IMR-90 (cell line): Measurements from ENCODE around the gene HNRNPH3. TPM values are rescaled to one million over a fixed set of nuclear protein-coding genes. Genes with fewer than 3 reads are reported as not detected.

ENCODE experiments used
- ATAC-seq: fragments of 200-7000 bp; cut with Tn5 transposase; 2 replicates; pipeline ENCODE4 v1.9.1; 2020; ENCODE audit warnings: low read depth, mild to moderate bottlenecking, moderate library complexity
- BruUV-seq: library from RNA; stranded (reverse); fragments of 400-500 nt; replicated peaks from 2 replicates; lab custom pipeline; 2021; lab: Mats Ljungman, UMichigan
- CTCF ChIA-PET: fragments of 300-600 bp; formaldehyde crosslinking; extraction: SDS; loops from one replicate; lab custom pipeline; 2021; ENCODE audit warnings: antibody characterized with exemption; lab: Yijun Ruan, JAX
- POLR2A ChIA-PET: fragments of 300-600 bp; sonication (Branson Sonifier 250); formaldehyde crosslinking; loops from one replicate; lab custom pipeline; 2022; ENCODE audit warnings: antibody characterized with exemption; ENCODE audit not compliant: unreplicated experiment; lab: Charles Lee
- DNase-seq: peaks from one replicate; pipeline ENCODE4 v3.0.0; 2013
- H2AFZ ChIP-seq: replicated peaks from 2 replicates; pipeline ENCODE3; 2013; ENCODE audit warnings: low read length, mild to moderate bottlenecking; ENCODE audit not compliant: poor library complexity
- H2AK5ac ChIP-seq: 2 replicates; pipeline ENCODE4 v1.6.1; 2013; ENCODE audit warnings: low read depth, low read length, inconsistent platforms
- H2AK9ac ChIP-seq: replicated peaks from 2 replicates; pipeline ENCODE3; 2013; ENCODE audit warnings: mild to moderate bottlenecking, low read depth, low read length, moderate library complexity; ENCODE audit not compliant: poor library complexity
- H2BK120ac ChIP-seq: 2 replicates; pipeline ENCODE4 v1.6.1; 2013; ENCODE audit warnings: low read depth, low read length, inconsistent platforms
- H2BK15ac ChIP-seq: 3 replicates; pipeline ENCODE4 v1.6.1; 2013; ENCODE audit warnings: low read depth, low read length, inconsistent platforms
- H2BK20ac ChIP-seq: 2 replicates; pipeline ENCODE4 v1.6.1; 2013; ENCODE audit warnings: low read depth, mild to moderate bottlenecking, inconsistent platforms, low read length, moderate library complexity
- H2BK5ac ChIP-seq: 2 replicates; pipeline ENCODE4 v1.6.1; 2013; ENCODE audit warnings: mild to moderate bottlenecking, low read depth, low read length, inconsistent platforms; ENCODE audit not compliant: poor library complexity, severe bottlenecking
- H3K14ac ChIP-seq: replicated peaks from 2 replicates; pipeline ENCODE4 v1.6.1; 2013; ENCODE audit warnings: low read depth, low read length, inconsistent platforms
- H3K18ac ChIP-seq: 2 replicates; pipeline ENCODE4 v1.6.1; 2013; ENCODE audit warnings: low read depth, low read length, control low read depth
- H3K23ac ChIP-seq: 2 replicates; pipeline ENCODE4 v1.6.1; 2013; ENCODE audit warnings: low read depth, low read length, inconsistent platforms
- H3K27ac ChIP-seq: 2 replicates; pipeline ENCODE4 v1.5.1; 2013; ENCODE audit warnings: mild to moderate bottlenecking, control low read depth, low read length; ENCODE audit not compliant: insufficient read depth
- H3K27me3 ChIP-seq: 2 replicates; pipeline ENCODE4 v1.6.1; 2013; ENCODE audit warnings: low read length; ENCODE audit not compliant: control insufficient read depth, insufficient read depth
- H3K36me3 ChIP-seq: 2 replicates; pipeline ENCODE4 v1.6.1; 2013; ENCODE audit warnings: low read length, mixed read lengths; ENCODE audit not compliant: control insufficient read depth, insufficient read depth
- H3K4ac ChIP-seq: 2 replicates; pipeline ENCODE4 v1.6.1; 2013; ENCODE audit warnings: low read depth, low read length, inconsistent platforms
- H3K4me1 ChIP-seq: 2 replicates; pipeline ENCODE4 v1.6.1; 2013; ENCODE audit warnings: low read length, mixed read lengths; ENCODE audit not compliant: control insufficient read depth, insufficient read depth
- H3K4me2 ChIP-seq: 2 replicates; pipeline ENCODE4 v1.6.1; 2013; ENCODE audit warnings: low read depth, mild to moderate bottlenecking, control low read depth, low read length, moderate library complexity
- H3K4me3 ChIP-seq: 2 replicates; pipeline ENCODE4 v1.5.1; 2013; ENCODE audit warnings: low read depth, mild to moderate bottlenecking, control low read depth, low read length, moderate library complexity; ENCODE audit not compliant: insufficient read depth
- H3K56ac ChIP-seq: 2 replicates; pipeline ENCODE4 v1.6.1; 2013; ENCODE audit warnings: low read length, inconsistent platforms; ENCODE audit not compliant: insufficient read depth; ENCODE audit errors: extremely low read depth
- H3K79me1 ChIP-seq, 2 experiments: 2 replicates each; pipeline ENCODE4 v1.6.1; 2013; ENCODE audit warnings: low read length in 2 of 2, inconsistent platforms in 1 of 2, low read depth in 1 of 2
- H3K9ac ChIP-seq: 2 replicates; pipeline ENCODE4 v1.6.1; 2013; ENCODE audit warnings: low read depth, low read length, control low read depth
- H3K9me1 ChIP-seq: 2 replicates; pipeline ENCODE4 v1.6.1; 2013; ENCODE audit warnings: low read length, inconsistent platforms; ENCODE audit not compliant: insufficient read depth
- H3K9me3 ChIP-seq: 2 replicates; pipeline ENCODE4 v1.6.1; 2013; ENCODE audit warnings: low read length; ENCODE audit not compliant: control insufficient read depth, insufficient read depth
- H4K20me1 ChIP-seq: 2 replicates; pipeline ENCODE4 v1.6.1; 2013; ENCODE audit warnings: low read length, inconsistent platforms; ENCODE audit not compliant: insufficient read depth
- H4K5ac ChIP-seq: 2 replicates; pipeline ENCODE4 v1.6.1; 2013; ENCODE audit warnings: mild to moderate bottlenecking, low read depth, low read length, control low read depth
- H4K8ac ChIP-seq, 2 experiments: 2 replicates each; pipeline ENCODE4 v1.6.1; 2013; ENCODE audit warnings: low read depth in 2 of 2, low read length in 2 of 2, control low read depth in 1 of 2, inconsistent platforms in 1 of 2
- H4K91ac ChIP-seq: 2 replicates; pipeline ENCODE4 v1.6.1; 2013; ENCODE audit warnings: low read depth, low read length, inconsistent platforms; ENCODE audit not compliant: insufficient read depth
- CTCF ChIP-seq: conservative IDR thresholded peaks from 2 replicates; pipeline ENCODE4 v1.5.1; 2012; ENCODE audit warnings: mild to moderate bottlenecking, low read depth, low read length, improper control_type of control experiment
- NFE2L2 ChIP-seq: fragments of 150-350 bp; IDR thresholded peaks from 2 replicates; pipeline ENCODE4 v1.6.1; 2016; ENCODE audit warnings: low read depth, mild to moderate bottlenecking, low read length
- RAD21 ChIP-seq: IDR thresholded peaks from 2 replicates; pipeline ENCODE4 v1.6.1; 2012; ENCODE audit warnings: low read length, improper control_type of control experiment
- SMC3 ChIP-seq: fragments of 150-350 bp; IDR thresholded peaks from 2 replicates; pipeline ENCODE4 v1.6.1; 2016; ENCODE audit warnings: low read depth, mild to moderate bottlenecking, antibody characterized with exemption, low read length, moderate library complexity
- WGBS, 2 experiments: methylation state at CpG; one replicate each; pipeline versions ENCODE4 v1.1.5 to v1.1.7; 2013; ENCODE audit warnings: missing lambda C conversion rate in 2 of 2; ENCODE audit not compliant: insufficient read length in 1 of 2; ENCODE audit errors: extremely low coverage in 2 of 2; 5-methylcytosine and 5-hydroxymethylcytosine counted together
- dilution Hi-C: fragments of 300-500 bp; cut with HindIII; formaldehyde crosslinking; loops from one replicate; pipeline ENCODE4 v1.14.3; 2018; ENCODE audit warnings: low sequenced_read_pairs; ENCODE audit not compliant: unreplicated experiment
- in situ Hi-C: fragments of 300-500 bp; cut with MboI; formaldehyde crosslinking; loops from 3 replicates; pipeline ENCODE4 v1.14.3; 2019; ENCODE audit warnings: low sequenced_read_pairs, inconsistent platforms, mixed read lengths
- intact Hi-C: fragments of 100-400 bp; cut with micrococcal nuclease; formaldehyde crosslinking; loops from 2 replicates; pipeline ENCODE4 v1.10.0; 2022
- polyA plus RNA-seq, 3 experiments: library from polyadenylated mRNA; depleted of rRNA; stranded (reverse); fragments of >200 nt; gene quantifications; 2 replicates each; pipeline ENCODE4 v1.2.3, GENCODE V29; 2012; ENCODE audit warnings: low replicate concordance in 1 of 3
- total RNA-seq: library from RNA; depleted of rRNA; stranded (reverse); fragments of >200 nt; gene quantifications from 2 replicates; pipeline ENCODE4 v1.2.3, GENCODE V29; 2012

The HNRNPH3 gene
- total and polyA plus RNA-seq, 2 of the 4 experiments (the other 2 are of a cell fraction) = 10.6 to 142 TPM

- H2AK9ac ChIP-seq = no peak overlapping the region
- TF ChIP-seq NFE2L2 (no peak), SMC3 (peak; percentile 76), RAD21 (peak; percentile 75), CTCF (peak; percentile 74)
- H3K56ac ChIP-seq = no peak overlapping the region
- no TSS peak for BruUV-seq
- intact Hi-C loops (loop anchor here (1.0 kb wide), 3 partner anchors 90 to 447 kb away; no protein-coding TSS in a partner anchor), in situ Hi-C loops (loop anchor here (5.0 kb wide), 1 partner anchor 215 kb away; no protein-coding TSS in a partner anchor), dilution Hi-C loops (no loop called here)
- H3K9me3 ChIP-seq = no peaks in the 10 kb centered on the region
- no peak overlapping the region for H3K14ac ChIP-seq
- H3K4me3 ChIP-seq = no peak overlapping the region
- H2AK5ac ChIP-seq = no peak overlapping the region
- no peak overlapping the region for H3K9ac ChIP-seq
- H3K36me3 ChIP-seq = no peaks in the 10 kb centered on the region
- H3K18ac ChIP-seq = no peak overlapping the region
- no peak overlapping the region for H2BK20ac ChIP-seq
- H3K27ac ChIP-seq = no peak overlapping the region
- no peaks in the 10 kb centered on the region for H3K27me3 ChIP-seq
- peaks cover 4% of the 10 kb centered on the region; the same call in 1 of the 2 replicates for H3K4me1 ChIP-seq
- H3K9me1 ChIP-seq = no peaks in the 10 kb centered on the region
- DNase-seq = peak; percentile 75
- H4K5ac ChIP-seq = no peak overlapping the region
- no peak overlapping the region for H4K8ac ChIP-seq
- no peak overlapping the region for H4K91ac ChIP-seq
- no peak overlapping the region for H2BK120ac ChIP-seq
- no peak overlapping the region for H2BK15ac ChIP-seq
- H3K23ac ChIP-seq = no peak overlapping the region
- CTCF ChIA-PET = interaction anchor here (0.6 to 3.4 kb wide), 13 partner anchors 26 to 235 kb away, joined by 3 to 28 read pairs (median 4); partner anchors contain the start of genes ATOH7 and PBLD
- H2AFZ ChIP-seq = no peak overlapping the region
- H4K20me1 ChIP-seq = no peaks in the 10 kb centered on the region
- no peaks in the 10 kb centered on the region for H3K79me1 ChIP-seq
- H2BK5ac ChIP-seq = no peak overlapping the region
- H3K4me2 ChIP-seq = no peak overlapping the region
- no CpG with 5 or more reads among the region's 6 CpGs for WGBS, 2 experiments
- H3K4ac ChIP-seq = no peak overlapping the region
- ATAC-seq = peak; percentile 97
- POLR2A ChIA-PET = no interaction called here
Observed at GRCh38 chr10:68301790-68302502, 29.9 kb upstream of the HNRNPH3 start.
